ENCODE measurements around the gene CCDC179. TPM values are rescaled to one million over a fixed set of nuclear protein-coding genes. Genes with fewer than 3 reads are reported as not detected.

CCDC179 gene
- total RNA-seq, 1 experiment from 2014 or later, result not detected

DNA sequence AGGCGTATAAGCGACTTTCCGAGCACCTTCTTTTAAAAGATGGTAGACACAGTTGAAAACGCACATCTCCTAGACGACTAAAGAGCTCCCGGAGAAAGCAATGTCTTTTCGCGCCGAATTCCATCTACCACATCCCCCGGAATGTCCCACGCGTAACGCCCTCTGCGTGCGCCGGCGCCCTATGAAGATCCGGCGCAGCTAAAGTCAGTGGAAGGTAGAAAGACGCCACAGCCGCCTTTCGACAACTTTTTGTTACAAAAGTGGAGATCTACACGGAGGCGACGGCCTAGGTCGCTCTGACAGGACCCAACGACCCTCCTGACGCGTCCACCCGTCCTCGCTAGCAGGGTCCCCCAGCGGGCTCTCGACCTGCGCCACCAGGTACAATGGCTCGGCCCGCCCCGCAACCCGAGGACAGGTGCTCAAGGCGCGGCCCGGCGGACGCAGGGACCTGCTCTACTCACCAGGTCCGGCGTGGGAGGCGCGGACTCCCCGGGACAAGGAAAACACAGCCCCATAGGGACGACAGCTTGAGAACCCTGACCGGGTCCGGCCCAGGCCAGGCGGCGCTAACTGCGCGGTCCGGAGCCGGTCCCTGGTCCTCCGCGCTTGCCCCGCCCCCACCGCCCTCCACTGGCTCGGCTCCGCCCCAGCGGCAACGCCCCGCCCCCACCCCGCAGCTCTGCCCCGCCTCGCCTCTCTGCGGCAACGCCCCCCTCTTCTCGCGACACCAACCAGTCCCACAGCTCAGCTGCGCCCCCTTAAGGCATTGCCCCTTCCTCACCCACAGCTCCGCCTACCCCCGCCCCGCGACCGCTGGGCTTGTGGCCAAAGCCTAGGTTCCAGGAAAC is 30.8 kb downstream of the CCDC179 start, which contains the start of gene SVIP (continued):
- TF ChIP-seq, protein P1, sequence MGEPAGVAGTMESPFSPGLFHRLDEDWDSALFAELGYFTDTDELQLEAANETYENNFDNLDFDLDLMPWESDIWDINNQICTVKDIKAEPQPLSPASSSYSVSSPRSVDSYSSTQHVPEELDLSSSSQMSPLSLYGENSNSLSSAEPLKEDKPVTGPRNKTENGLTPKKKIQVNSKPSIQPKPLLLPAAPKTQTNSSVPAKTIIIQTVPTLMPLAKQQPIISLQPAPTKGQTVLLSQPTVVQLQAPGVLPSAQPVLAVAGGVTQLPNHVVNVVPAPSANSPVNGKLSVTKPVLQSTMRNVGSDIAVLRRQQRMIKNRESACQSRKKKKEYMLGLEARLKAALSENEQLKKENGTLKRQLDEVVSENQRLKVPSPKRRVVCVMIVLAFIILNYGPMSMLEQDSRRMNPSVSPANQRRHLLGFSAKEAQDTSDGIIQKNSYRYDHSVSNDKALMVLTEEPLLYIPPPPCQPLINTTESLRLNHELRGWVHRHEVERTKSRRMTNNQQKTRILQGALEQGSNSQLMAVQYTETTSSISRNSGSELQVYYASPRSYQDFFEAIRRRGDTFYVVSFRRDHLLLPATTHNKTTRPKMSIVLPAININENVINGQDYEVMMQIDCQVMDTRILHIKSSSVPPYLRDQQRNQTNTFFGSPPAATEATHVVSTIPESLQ (CRISPR knock-in tag; IDR thresholded peaks at IDR 0.05), result no peak
- TF ChIP-seq SP1 (CRISPR knock-in tag; conservative IDR thresholded peaks at IDR 0.05), result peak; percentile 76; the same call in 1 of the 2 replicates
- TF ChIP-seq ZNF219 (CRISPR knock-in tag; IDR thresholded peaks at IDR 0.05; ENCODE audit: borderline replicate concordance), result no peak
- TF ChIP-seq, protein P2, sequence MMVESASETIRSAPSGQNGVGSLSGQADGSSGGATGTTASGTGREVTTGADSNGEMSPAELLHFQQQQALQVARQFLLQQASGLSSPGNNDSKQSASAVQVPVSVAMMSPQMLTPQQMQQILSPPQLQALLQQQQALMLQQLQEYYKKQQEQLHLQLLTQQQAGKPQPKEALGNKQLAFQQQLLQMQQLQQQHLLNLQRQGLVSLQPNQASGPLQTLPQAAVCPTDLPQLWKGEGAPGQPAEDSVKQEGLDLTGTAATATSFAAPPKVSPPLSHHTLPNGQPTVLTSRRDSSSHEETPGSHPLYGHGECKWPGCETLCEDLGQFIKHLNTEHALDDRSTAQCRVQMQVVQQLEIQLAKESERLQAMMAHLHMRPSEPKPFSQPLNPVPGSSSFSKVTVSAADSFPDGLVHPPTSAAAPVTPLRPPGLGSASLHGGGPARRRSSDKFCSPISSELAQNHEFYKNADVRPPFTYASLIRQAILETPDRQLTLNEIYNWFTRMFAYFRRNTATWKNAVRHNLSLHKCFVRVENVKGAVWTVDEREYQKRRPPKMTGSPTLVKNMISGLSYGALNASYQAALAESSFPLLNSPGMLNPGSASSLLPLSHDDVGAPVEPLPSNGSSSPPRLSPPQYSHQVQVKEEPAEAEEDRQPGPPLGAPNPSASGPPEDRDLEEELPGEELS (CRISPR knock-in tag; IDR thresholded peaks at IDR 0.05), result 0 out of 2 replicates have a peak, but pooled peaks have one; percentile 21
- peak; percentile 42; the same call in 1 of the 2 replicates for TF ChIP-seq ETV6 (CRISPR knock-in tag; IDR thresholded peaks at IDR 0.05)
- 0 out of 2 replicates have a peak, but pooled peaks have one; percentile 22 for TF ChIP-seq FOXK1 (CRISPR knock-in tag; IDR thresholded peaks at IDR 0.05)
- TF ChIP-seq, protein P3, sequence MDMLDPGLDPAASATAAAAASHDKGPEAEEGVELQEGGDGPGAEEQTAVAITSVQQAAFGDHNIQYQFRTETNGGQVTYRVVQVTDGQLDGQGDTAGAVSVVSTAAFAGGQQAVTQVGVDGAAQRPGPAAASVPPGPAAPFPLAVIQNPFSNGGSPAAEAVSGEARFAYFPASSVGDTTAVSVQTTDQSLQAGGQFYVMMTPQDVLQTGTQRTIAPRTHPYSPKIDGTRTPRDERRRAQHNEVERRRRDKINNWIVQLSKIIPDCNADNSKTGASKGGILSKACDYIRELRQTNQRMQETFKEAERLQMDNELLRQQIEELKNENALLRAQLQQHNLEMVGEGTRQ (CRISPR knock-in tag; IDR thresholded peaks at IDR 0.05), result no peak
- TF ChIP-seq, protein P4, sequence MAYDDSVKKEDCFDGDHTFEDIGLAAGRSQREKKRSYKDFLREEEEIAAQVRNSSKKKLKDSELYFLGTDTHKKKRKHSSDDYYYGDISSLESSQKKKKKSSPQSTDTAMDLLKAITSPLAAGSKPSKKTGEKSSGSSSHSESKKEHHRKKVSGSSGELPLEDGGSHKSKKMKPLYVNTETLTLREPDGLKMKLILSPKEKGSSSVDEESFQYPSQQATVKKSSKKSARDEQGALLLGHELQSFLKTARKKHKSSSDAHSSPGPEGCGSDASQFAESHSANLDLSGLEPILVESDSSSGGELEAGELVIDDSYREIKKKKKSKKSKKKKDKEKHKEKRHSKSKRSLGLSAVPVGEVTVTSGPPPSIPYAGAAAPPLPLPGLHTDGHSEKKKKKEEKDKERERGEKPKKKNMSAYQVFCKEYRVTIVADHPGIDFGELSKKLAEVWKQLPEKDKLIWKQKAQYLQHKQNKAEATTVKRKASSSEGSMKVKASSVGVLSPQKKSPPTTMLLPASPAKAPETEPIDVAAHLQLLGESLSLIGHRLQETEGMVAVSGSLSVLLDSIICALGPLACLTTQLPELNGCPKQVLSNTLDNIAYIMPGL (CRISPR knock-in tag; IDR thresholded peaks at IDR 0.05), result peak; percentile 86
- TF ChIP-seq, protein P5, sequence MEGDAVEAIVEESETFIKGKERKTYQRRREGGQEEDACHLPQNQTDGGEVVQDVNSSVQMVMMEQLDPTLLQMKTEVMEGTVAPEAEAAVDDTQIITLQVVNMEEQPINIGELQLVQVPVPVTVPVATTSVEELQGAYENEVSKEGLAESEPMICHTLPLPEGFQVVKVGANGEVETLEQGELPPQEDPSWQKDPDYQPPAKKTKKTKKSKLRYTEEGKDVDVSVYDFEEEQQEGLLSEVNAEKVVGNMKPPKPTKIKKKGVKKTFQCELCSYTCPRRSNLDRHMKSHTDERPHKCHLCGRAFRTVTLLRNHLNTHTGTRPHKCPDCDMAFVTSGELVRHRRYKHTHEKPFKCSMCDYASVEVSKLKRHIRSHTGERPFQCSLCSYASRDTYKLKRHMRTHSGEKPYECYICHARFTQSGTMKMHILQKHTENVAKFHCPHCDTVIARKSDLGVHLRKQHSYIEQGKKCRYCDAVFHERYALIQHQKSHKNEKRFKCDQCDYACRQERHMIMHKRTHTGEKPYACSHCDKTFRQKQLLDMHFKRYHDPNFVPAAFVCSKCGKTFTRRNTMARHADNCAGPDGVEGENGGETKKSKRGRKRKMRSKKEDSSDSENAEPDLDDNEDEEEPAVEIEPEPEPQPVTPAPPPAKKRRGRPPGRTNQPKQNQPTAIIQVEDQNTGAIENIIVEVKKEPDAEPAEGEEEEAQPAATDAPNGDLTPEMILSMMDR (IDR thresholded peaks at IDR 0.05), result peak; percentile 48; the same call in 1 of the 2 replicates
- 0 out of 2 replicates have a peak, but pooled peaks have one; percentile 61 for TF ChIP-seq SMAD3 (CRISPR knock-in tag; IDR thresholded peaks at IDR 0.05; ENCODE audit: borderline replicate concordance)

DNA sequence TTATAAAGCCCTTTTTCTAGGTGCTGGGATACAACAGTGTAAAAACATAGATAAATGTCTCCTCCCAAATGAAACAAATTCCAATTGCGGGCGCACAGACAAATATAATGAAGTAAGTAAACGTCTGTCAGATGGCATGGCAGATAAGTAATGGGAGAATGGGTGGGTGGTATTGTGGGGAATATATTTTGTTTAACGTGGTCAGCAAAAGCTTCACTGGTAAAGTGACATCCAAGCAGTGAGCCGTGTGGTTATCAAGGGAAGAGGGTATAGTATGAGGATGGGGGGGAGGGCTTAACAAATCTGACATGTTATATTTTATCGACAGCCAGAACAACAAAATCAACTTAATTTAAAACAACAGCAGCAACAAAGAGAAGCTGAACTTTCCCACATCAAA is 31.9 kb downstream of the CCDC179 start:
- POLR2A ChIA-PET, result interaction anchor here (1.1 to 1.3 kb wide), 3 partner anchors 171 to 300 kb away, joined by 3 to 4 read pairs (median 4); partner anchors contain the start of gene FANCF
- H3K4me1 Mint-ChIP-seq, result peaks cover 26% of the 10 kb centered on the region
- CTCF ChIA-PET, result interaction anchor here (1.9 to 2.2 kb wide), 2 partner anchors 13 to 36 kb away, joined by 12 read pairs; no protein-coding TSS in a partner anchor

More for the DNA sequence above, 31.9 kb downstream of the CCDC179 start:
- H3K9me3 Mint-ChIP-seq, result no peaks in the 10 kb centered on the region
- peaks cover 12% of the 10 kb centered on the region for H3K27me3 Mint-ChIP-seq (ENCODE audit: low read depth)
- ATAC-seq, result no peak
- peaks cover 4% of the 10 kb centered on the region; the same call in 1 of the 2 replicates for H3K36me3 Mint-ChIP-seq
- TF ChIP-seq TEAD1 (CRISPR knock-in tag; IDR thresholded peaks at IDR 0.05) (no peak), TCF7 (CRISPR knock-in tag; IDR thresholded peaks at IDR 0.05; ENCODE audit: low read depth) (no peak), GABPB1 (CRISPR knock-in tag; IDR thresholded peaks at IDR 0.05) (no peak), ZBTB21 (CRISPR knock-in tag; IDR thresholded peaks at IDR 0.05; ENCODE audit: borderline replicate concordance) (no peak), JUN (CRISPR knock-in tag; IDR thresholded peaks at IDR 0.05) (no peak), ZNF138 (CRISPR knock-in tag; conservative IDR thresholded peaks at IDR 0.05) (no peak)
- TF ChIP-seq, protein P6, sequence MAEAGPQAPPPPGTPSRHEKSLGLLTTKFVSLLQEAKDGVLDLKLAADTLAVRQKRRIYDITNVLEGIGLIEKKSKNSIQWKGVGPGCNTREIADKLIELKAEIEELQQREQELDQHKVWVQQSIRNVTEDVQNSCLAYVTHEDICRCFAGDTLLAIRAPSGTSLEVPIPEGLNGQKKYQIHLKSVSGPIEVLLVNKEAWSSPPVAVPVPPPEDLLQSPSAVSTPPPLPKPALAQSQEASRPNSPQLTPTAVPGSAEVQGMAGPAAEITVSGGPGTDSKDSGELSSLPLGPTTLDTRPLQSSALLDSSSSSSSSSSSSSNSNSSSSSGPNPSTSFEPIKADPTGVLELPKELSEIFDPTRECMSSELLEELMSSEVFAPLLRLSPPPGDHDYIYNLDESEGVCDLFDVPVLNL (CRISPR knock-in tag; IDR thresholded peaks at IDR 0.05; ENCODE audit: borderline replicate concordance, low read depth), result no peak
- peak overlapping the region; percentile 85 for H3K4me3 Mint-ChIP-seq
- H3K27ac Mint-ChIP-seq, result no peak overlapping the region
- no peak for DNase-seq (ENCODE audit: low spot score)

All from WTC11 (cell line).